Omental fat pad (tissue), 4 donors: ENCODE measurements around the gene CCDC30. TPM values are rescaled to one million over a fixed set of nuclear protein-coding genes. Genes with fewer than 3 reads are reported as not detected.

Experiments
- ATAC-seq: fragments of 150-250 bp; one replicate; pipeline ENCODE4 v1.9.1; 2016; ENCODE audit warnings: mild to moderate bottlenecking, moderate library complexity; ENCODE audit not compliant: low FRiP score
- DNase-seq: peaks from one replicate; pipeline ENCODE4 v3.0.0-alpha.2; 2019; ENCODE audit warnings: low spot score
- total RNA-seq, 4 donors: library from RNA; depleted of rRNA; stranded (reverse); fragments of >200 nt; gene quantifications; one replicate each; pipeline ENCODE4 v1.1.0, GENCODE V29; 2016
- TF ChIP-seq, protein P1 (sequence below), 3 donors: fragments of 450-650 bp; IDR thresholded peaks; one replicate each; pipeline ENCODE4 v1.5.1; 2016 to 2017; ENCODE audit warnings: antibody characterized with exemption in 3 of 3, mild to moderate bottlenecking in 3 of 3, moderate library complexity in 2 of 3

Gene CCDC30
- total RNA-seq, 4 donors from 2014 or later = 1.9 to 3.5 (median 2.6) TPM

DNA sequence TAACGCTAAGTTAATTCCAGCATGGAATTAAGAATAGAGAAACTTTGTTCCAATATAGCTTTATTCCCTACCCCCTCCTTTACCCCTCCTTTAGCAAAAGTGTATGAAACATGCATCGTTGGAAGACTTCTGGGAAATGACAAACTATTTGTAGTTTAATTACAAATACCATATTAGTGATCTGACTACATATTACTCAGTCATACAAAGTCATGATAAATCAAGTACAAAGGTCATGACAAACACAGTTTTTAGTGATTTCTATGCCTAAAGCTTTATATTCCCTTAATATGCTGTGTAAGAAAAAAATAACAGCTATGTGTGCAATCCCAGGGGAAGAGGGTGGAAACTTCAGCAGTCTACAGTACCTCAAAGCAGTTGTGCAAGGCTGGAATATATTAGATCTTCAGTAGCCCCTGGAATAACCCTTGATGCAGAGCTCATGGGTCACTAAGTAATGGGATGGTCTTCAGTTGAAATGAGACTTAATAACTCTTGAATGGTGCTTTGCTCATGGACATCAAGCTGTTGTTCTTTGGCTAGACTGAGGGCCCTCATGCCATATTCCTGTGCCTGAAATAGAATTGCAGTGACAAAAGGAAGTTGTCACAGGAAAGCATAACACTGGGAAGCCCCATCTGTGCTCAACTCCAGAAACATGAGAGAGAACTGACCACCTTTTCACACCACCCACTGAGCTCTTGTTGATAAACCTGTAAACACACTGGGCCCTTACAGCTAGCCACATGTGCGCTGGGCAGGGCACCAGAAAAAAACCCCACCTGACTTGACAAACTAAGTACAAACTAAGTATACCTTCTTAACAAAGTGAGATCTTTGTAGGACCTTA, 32.6 kb upstream of the CCDC30 start:
- TF ChIP-seq, protein P1, sequence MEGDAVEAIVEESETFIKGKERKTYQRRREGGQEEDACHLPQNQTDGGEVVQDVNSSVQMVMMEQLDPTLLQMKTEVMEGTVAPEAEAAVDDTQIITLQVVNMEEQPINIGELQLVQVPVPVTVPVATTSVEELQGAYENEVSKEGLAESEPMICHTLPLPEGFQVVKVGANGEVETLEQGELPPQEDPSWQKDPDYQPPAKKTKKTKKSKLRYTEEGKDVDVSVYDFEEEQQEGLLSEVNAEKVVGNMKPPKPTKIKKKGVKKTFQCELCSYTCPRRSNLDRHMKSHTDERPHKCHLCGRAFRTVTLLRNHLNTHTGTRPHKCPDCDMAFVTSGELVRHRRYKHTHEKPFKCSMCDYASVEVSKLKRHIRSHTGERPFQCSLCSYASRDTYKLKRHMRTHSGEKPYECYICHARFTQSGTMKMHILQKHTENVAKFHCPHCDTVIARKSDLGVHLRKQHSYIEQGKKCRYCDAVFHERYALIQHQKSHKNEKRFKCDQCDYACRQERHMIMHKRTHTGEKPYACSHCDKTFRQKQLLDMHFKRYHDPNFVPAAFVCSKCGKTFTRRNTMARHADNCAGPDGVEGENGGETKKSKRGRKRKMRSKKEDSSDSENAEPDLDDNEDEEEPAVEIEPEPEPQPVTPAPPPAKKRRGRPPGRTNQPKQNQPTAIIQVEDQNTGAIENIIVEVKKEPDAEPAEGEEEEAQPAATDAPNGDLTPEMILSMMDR (IDR thresholded peaks at IDR 0.05) = no peak
- DNase-seq (no peak), ATAC-seq (no peak)

DNA sequence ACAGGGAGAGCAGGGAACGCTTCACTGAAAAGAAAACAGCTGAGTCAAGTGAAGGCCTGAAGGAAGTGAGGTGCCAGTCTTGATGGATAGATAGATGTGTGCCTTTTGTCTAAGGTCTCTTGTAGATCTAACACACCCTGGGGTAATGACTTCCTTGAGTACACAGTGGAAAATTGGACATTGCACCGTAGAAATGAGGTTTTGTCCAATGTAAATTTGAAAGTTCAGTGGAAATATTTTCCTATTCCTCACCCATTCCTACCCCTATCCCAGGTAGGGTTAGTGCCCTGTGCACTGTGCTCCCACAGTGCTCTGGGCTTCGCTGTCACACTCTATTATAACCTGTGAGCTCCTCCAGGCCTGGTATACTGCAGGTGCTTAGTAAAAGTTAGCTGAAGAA, 31.6 kb upstream of the CCDC30 start:
- ATAC-seq (no peak), DNase-seq (no peak)
- TF ChIP-seq, protein P1 (IDR thresholded peaks at IDR 0.05) = no peak

DNA sequence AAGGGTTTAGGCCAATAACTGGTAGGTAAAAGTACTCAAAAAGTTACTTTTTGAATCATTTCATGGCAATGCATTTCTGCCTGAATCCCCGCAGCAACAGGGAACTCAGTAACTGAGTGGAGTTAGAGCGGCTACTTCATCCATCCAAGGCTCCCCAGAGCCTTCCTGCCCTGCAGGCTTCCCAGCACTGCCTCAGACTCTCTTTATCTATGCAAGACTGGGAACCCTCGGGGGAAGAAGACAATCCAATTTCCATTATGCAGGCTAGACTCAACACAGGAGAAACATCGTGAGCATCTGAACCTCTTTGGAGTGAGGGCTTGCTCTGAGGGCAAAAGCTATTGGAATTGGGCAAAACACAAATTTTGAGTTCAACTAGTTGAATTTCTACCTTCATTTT, 30.4 kb upstream of the CCDC30 start:
- no peak for ATAC-seq
- TF ChIP-seq, protein P1 (IDR thresholded peaks at IDR 0.05) = no peak
- DNase-seq = no peak

DNA sequence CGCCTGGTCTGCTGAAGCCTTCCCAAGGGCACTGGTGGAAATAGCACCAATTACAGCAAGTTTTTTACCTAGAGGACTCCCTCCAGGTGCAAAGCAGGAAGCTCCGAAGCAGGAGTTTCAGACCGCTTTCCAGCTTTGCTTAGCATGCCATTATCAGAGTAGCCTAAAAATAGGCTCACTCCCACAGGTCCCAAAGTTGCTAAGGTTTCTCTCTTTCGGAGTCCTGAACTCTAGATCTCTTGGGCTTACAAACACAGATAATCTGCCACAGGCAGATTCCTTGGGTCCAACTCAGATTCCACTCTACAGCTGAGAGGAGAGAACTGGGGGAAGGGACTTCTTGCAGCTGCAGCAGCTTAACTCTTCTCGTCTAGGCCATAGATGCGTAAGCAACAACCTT, 29.7 kb upstream of the CCDC30 start:
- DNase-seq (no peak), ATAC-seq (no peak)
- TF ChIP-seq, protein P1 (IDR thresholded peaks at IDR 0.05) = no peak

DNA sequence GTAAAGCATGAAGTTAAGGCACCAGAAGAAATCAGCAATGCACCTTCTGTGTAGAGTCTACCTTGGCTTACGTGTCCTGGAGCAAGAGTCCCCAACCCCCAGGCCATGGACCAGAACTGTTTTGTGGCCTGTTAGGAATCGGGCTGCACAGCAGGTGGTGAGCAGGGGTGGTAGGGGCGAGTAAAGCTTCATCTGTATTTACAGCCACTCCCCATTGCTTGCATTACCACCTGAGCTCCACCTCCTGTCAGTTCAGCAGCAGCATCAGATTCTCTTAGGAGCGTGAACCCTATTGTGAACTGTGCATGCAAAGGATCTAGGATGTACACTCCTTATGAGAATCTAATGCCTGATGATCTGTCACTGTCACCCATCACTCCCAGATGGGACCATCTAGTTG, 28.7 kb upstream of the CCDC30 start:
- ATAC-seq (no peak), DNase-seq (no peak)
- TF ChIP-seq, protein P1 (IDR thresholded peaks at IDR 0.05) = no peak

DNA sequence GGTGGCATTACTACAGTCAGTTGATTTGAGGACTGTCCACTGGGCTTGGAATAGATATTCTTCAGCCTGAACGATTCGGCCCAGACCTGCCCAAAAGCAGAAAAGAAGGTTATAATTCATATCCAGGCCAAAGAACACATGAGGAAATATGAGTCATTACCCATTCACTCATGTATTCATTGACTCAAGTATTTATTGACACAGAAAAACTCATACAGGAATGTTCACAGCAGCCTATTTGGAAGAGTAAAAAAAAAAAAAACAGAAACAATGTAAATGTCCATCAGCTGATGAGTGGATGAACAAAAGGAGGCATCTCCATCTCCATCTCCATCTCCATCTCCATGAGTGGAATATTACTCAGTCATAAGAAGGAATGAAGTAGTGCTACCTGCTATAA, 23.1 kb upstream of the CCDC30 start:
- ATAC-seq (no peak), DNase-seq (no peak)
- TF ChIP-seq, protein P1 (IDR thresholded peaks at IDR 0.05) = no peak

DNA sequence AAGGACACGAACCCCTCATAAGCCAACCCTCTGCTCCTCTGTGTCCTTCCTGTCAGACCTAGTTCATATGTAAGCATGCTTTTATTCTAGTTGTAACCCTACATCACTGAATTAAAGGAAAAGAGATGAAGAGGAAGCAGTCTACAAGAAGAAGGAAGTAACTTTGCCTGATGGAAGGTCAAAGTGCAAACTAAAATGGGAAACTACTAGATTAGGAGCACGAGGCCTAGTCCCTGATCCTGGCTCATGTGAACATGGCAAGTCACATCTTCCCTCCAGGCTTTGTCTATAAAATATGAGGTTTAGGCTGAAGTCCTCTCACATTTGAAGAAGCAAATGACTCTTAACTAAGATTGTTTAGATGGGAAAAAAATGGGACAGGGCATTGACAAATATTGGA, 20.4 kb upstream of the CCDC30 start:
- ATAC-seq = no peak

More for the DNA sequence above, 20.4 kb upstream of the CCDC30 start:
- DNase-seq = no peak
- TF ChIP-seq, protein P1 (IDR thresholded peaks at IDR 0.05) = no peak
